GM23338 (cell line): ENCODE measurements around the gene MAPK1. TPM values are rescaled to one million over a fixed set of nuclear protein-coding genes. Genes with fewer than 3 reads are reported as not detected.
"Not testable (repeated sequence)": the region's sequence is repeated elsewhere in the genome, so short reads cannot be mapped to it uniquely, and the experiment has no call there.

ENCODE experiments used
- ATAC-seq: fragments of 200-7000 bp; cut with Tn5 transposase; 3 replicates; pipeline ENCODE4 v1.9.1; 2020
- DNase-seq: peaks from one replicate; pipeline ENCODE4 v3.0.0-alpha.2; 2015; ENCODE audit warnings: low spot score
- H2AFZ ChIP-seq: fragments of 200-600 bp; sonication (generic); 2 replicates; pipeline ENCODE4 v1.8.0; 2016; ENCODE audit warnings: antibody characterized with exemption, mild to moderate bottlenecking, moderate library complexity
- H3F3A ChIP-seq: fragments of 200-600 bp; sonication (generic); replicated peaks from 2 replicates; pipeline ENCODE4 v1.8.0; 2017; ENCODE audit warnings: antibody characterized with exemption, mixed run types, low read depth
- H3K27ac ChIP-seq: fragments of 200-600 bp; sonication (generic); 2 replicates; pipeline ENCODE4 v1.6.1; 2016; ENCODE audit warnings: low read depth
- H3K27me3 ChIP-seq: fragments of 200-600 bp; sonication (generic); 2 replicates; pipeline ENCODE4 v1.8.0; 2016; ENCODE audit warnings: mild to moderate bottlenecking, mixed run types, moderate library complexity; ENCODE audit not compliant: insufficient read depth
- H3K36me3 ChIP-seq: fragments of 200-600 bp; sonication (generic); 2 replicates; pipeline ENCODE4 v1.8.0; 2016; ENCODE audit warnings: mild to moderate bottlenecking; ENCODE audit not compliant: insufficient read depth
- H3K4me1 ChIP-seq: fragments of 200-600 bp; sonication (generic); 2 replicates; pipeline ENCODE4 v1.8.0; 2016; ENCODE audit warnings: mild to moderate bottlenecking, moderate library complexity; ENCODE audit not compliant: insufficient read depth
- H3K4me2 ChIP-seq: fragments of 200-600 bp; sonication (generic); 2 replicates; pipeline ENCODE4 v1.7.1; 2017; ENCODE audit warnings: mixed run types
- H3K4me3 ChIP-seq: fragments of 200-600 bp; sonication (generic); 2 replicates; pipeline ENCODE4 v1.6.1; 2016; ENCODE audit warnings: mixed run types
- H3K79me2 ChIP-seq: fragments of 200-600 bp; sonication (generic); replicated peaks from 2 replicates; pipeline ENCODE4 v1.8.0; 2017; ENCODE audit warnings: mild to moderate bottlenecking; ENCODE audit not compliant: insufficient read depth
- H3K9me2 ChIP-seq: fragments of 200-600 bp; sonication (generic); 2 replicates; pipeline ENCODE4 v1.8.0; 2017; ENCODE audit not compliant: insufficient read depth
- H4K20me1 ChIP-seq: fragments of 200-600 bp; sonication (generic); replicated peaks from 2 replicates; pipeline ENCODE4 v1.8.0; 2017; ENCODE audit warnings: mild to moderate bottlenecking; ENCODE audit not compliant: insufficient read depth
- H3K27ac Mint-ChIP-seq: 2 replicates; pipeline ENCODE4 v1.8.0; 2020; ENCODE audit warnings: inconsistent platforms, mild to moderate bottlenecking, moderate library complexity, mixed read lengths
- H3K27me3 Mint-ChIP-seq: 3 replicates; pipeline ENCODE4 v1.8.0; 2022; ENCODE audit warnings: low read depth, mild to moderate bottlenecking, moderate library complexity, mixed read lengths, inconsistent platforms; ENCODE audit not compliant: insufficient read depth, poor library complexity
- H3K36me3 Mint-ChIP-seq: 3 replicates; pipeline ENCODE4 v1.8.0; 2021; ENCODE audit warnings: low read depth, mild to moderate bottlenecking, inconsistent platforms, moderate library complexity, mixed read lengths
- H3K4me1 Mint-ChIP-seq: 3 replicates; pipeline ENCODE4 v1.8.0; 2020; ENCODE audit warnings: mild to moderate bottlenecking, inconsistent platforms, mixed read lengths
- H3K4me3 Mint-ChIP-seq: 3 replicates; pipeline ENCODE4 v1.8.0; 2021; ENCODE audit warnings: moderate library complexity, mild to moderate bottlenecking, inconsistent platforms, mixed read lengths
- H3K9me3 Mint-ChIP-seq: 3 replicates; pipeline ENCODE4 v1.8.0; 2020; ENCODE audit warnings: moderate library complexity, mild to moderate bottlenecking, inconsistent platforms, mixed read lengths
- CREB1 ChIP-seq: fragments of 250-450 bp; sonication (Bioruptor Pico); IDR thresholded peaks from 2 replicates; pipeline ENCODE4 v1.5.0; 2020; ENCODE audit warnings: low read depth, mild to moderate bottlenecking, moderate library complexity
- CTCF ChIP-seq, 2 experiments: fragments of 200-600 bp in 1 of 2; sonication (generic) in 1 of 2; conservative IDR thresholded peaks; 2 replicates each; pipeline versions ENCODE4 v1.5.1 to v1.6.1; 2016 to 2017; ENCODE audit warnings: antibody characterized with exemption in 2 of 2, low read depth in 2 of 2, mild to moderate bottlenecking in 2 of 2, moderate library complexity in 1 of 2
- ETS1 ChIP-seq: IDR thresholded peaks from 2 replicates; pipeline ENCODE4 v1.6.1; 2016; ENCODE audit warnings: antibody characterized with exemption
- EZH2 ChIP-seq: fragments of 200-600 bp; sonication (generic); IDR thresholded peaks from one replicate; pipeline ENCODE4 v1.8.0; 2017; ENCODE audit warnings: antibody characterized with exemption, mild to moderate bottlenecking, low read depth; ENCODE audit not compliant: unreplicated experiment
- POLR2AphosphoS5 ChIP-seq: IDR thresholded peaks from 2 replicates; pipeline ENCODE4 v1.6.1; 2016; ENCODE audit warnings: antibody characterized with exemption, low read depth
- REST ChIP-seq: IDR thresholded peaks from one replicate; pipeline ENCODE4 v1.6.1; 2018; ENCODE audit warnings: antibody characterized with exemption; ENCODE audit not compliant: unreplicated experiment
- STAT1 ChIP-seq: IDR thresholded peaks from one replicate; pipeline ENCODE4 v1.6.1; 2016; ENCODE audit warnings: antibody characterized with exemption; ENCODE audit not compliant: unreplicated experiment
- ZNF331 ChIP-seq: fragments of 250-450 bp; sonication (Bioruptor Pico); IDR thresholded peaks from 2 replicates; pipeline ENCODE4 v1.5.0; 2020; ENCODE audit warnings: low read depth, mild to moderate bottlenecking, moderate library complexity
- polyA plus RNA-seq: library from polyadenylated mRNA; unstranded; fragments of >200 nt; fragmentation: Nextera tagmentation; extraction: Ambion mirVana; gene quantifications from 2 replicates; pipeline ENCODE4 v1.2.1, GENCODE V29; 2016
- total RNA-seq: library from RNA; depleted of rRNA; stranded (reverse); fragments of >200 nt; shearing (Covaris generic); gene quantifications from 2 replicates; pipeline ENCODE4 v1.2.3, GENCODE V29; 2014
- TF ChIP-seq, protein P1 (sequence below): fragments of 250-450 bp; sonication (Bioruptor Pico); IDR thresholded peaks from 2 replicates; pipeline ENCODE4 v1.5.0; 2020; ENCODE audit warnings: mild to moderate bottlenecking, moderate library complexity

The MAPK1 gene
- total and polyA plus RNA-seq, 2 experiments from 2014 or later = 17.4 to 77.5 TPM

GRCh38 chr22:21905234-21905633, 37.8 kb upstream of the MAPK1 start:
- not testable (repeated sequence) for H3K27ac Mint-ChIP-seq, H3K9me2 ChIP-seq, ATAC-seq

DNA sequence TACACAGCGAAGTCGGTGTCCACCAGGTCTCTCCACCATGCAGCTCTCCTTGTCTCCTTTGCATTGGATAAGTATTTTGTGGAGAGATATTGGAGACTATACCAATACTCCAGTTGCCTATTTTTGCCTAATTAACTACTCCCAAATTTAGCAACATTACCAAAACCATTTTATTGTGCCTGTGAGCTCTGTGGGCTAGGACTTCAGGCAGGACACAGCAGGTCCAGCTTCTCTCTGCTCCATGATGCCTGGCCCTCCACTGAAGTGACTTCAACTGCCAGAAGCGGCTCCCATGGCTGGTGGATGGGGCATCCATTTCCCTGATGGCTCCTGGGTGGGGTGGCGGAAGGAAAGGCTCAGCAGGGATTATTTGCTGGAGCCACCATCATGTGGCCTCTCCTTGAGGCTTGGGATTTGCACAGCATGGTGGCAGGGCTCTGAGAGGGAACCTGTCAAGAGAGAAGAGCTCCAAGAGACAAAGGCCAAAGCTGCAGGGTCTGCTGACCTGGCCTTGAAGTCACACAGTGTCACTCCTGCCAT, 36.9 kb upstream of the MAPK1 start:
- TF ChIP-seq ETS1 (no peak), CTCF (conservative IDR thresholded peaks at IDR 0.05; ENCODE audit: low read depth in 2 of 2) (no peak), CREB1 (no peak), ZNF331 (CRISPR knock-in tag) (no peak), POLR2AphosphoS5 (no peak), EZH2 (no peak), STAT1 (no peak), REST (no peak)
- TF ChIP-seq, protein P1, sequence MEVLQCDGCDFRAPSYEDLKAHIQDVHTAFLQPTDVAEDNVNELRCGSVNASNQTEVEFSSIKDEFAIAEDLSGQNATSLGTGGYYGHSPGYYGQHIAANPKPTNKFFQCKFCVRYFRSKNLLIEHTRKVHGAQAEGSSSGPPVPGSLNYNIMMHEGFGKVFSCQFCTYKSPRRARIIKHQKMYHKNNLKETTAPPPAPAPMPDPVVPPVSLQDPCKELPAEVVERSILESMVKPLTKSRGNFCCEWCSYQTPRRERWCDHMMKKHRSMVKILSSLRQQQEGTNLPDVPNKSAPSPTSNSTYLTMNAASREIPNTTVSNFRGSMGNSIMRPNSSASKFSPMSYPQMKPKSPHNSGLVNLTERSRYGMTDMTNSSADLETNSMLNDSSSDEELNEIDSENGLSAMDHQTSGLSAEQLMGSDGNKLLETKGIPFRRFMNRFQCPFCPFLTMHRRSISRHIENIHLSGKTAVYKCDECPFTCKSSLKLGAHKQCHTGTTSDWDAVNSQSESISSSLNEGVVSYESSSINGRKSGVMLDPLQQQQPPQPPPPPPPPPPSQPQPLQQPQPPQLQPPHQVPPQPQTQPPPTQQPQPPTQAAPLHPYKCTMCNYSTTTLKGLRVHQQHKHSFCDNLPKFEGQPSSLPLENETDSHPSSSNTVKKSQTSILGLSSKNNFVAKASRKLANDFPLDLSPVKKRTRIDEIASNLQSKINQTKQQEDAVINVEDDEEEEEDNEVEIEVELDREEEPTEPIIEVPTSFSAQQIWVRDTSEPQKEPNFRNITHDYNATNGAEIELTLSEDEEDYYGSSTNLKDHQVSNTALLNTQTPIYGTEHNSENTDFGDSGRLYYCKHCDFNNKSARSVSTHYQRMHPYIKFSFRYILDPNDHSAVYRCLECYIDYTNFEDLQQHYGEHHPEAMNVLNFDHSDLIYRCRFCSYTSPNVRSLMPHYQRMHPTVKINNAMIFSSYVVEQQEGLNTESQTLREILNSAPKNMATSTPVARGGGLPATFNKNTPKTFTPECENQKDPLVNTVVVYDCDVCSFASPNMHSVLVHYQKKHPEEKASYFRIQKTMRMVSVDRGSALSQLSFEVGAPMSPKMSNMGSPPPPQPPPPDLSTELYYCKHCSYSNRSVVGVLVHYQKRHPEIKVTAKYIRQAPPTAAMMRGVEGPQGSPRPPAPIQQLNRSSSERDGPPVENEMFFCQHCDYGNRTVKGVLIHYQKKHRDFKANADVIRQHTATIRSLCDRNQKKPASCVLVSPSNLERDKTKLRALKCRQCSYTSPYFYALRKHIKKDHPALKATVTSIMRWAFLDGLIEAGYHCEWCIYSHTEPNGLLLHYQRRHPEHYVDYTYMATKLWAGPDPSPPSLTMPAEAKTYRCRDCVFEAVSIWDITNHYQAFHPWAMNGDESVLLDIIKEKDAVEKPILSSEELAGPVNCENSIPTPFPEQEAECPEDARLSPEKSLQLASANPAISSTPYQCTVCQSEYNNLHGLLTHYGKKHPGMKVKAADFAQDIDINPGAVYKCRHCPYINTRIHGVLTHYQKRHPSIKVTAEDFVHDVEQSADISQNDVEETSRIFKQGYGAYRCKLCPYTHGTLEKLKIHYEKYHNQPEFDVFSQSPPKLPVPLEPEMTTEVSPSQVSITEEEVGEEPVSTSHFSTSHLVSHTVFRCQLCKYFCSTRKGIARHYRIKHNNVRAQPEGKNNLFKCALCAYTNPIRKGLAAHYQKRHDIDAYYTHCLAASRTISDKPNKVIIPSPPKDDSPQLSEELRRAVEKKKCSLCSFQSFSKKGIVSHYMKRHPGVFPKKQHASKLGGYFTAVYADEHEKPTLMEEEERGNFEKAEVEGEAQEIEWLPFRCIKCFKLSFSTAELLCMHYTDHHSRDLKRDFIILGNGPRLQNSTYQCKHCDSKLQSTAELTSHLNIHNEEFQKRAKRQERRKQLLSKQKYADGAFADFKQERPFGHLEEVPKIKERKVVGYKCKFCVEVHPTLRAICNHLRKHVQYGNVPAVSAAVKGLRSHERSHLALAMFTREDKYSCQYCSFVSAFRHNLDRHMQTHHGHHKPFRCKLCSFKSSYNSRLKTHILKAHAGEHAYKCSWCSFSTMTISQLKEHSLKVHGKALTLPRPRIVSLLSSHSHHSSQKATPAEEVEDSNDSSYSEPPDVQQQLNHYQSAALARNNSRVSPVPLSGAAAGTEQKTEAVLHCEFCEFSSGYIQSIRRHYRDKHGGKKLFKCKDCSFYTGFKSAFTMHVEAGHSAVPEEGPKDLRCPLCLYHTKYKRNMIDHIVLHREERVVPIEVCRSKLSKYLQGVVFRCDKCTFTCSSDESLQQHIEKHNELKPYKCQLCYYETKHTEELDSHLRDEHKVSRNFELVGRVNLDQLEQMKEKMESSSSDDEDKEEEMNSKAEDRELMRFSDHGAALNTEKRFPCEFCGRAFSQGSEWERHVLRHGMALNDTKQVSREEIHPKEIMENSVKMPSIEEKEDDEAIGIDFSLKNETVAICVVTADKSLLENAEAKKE = no peak
- no peak overlapping the region for H3K27ac Mint-ChIP-seq
- Histone ChIP-seq H4K20me1 (no peaks in the 10 kb centered on the region), H2AFZ (no peak overlapping the region), H3K4me2 (no peak overlapping the region), H3K9me2 (no peaks in the 10 kb centered on the region), H3K27ac (no peak overlapping the region), H3K79me2 (no peaks in the 10 kb centered on the region), H3K27me3 (no peaks in the 10 kb centered on the region), H3K4me1 (no peaks in the 10 kb centered on the region), H3F3A (no peaks in the 10 kb centered on the region), H3K36me3 (no peaks in the 10 kb centered on the region), H3K4me3 (no peak overlapping the region)
- no peak overlapping the region for H3K4me3 Mint-ChIP-seq
- H3K9me3 Mint-ChIP-seq = no peaks in the 10 kb centered on the region
- no peak for ATAC-seq
- no peaks in the 10 kb centered on the region for H3K4me1 Mint-ChIP-seq
- H3K27me3 Mint-ChIP-seq = peaks cover 9% of the 10 kb centered on the region
- H3K36me3 Mint-ChIP-seq = no peaks in the 10 kb centered on the region
- no peak for DNase-seq

More at GRCh38 chr22:21905234-21905633, 37.8 kb upstream of the MAPK1 start:
- DNase-seq, H4K20me1 ChIP-seq, H3K9me3 Mint-ChIP-seq, H3F3A ChIP-seq, H3K79me2 ChIP-seq, H3K4me3 ChIP-seq, H3K36me3 Mint-ChIP-seq, H3K27ac ChIP-seq, H3K4me1 ChIP-seq, H3K4me3 Mint-ChIP-seq, H2AFZ ChIP-seq, H3K4me1 Mint-ChIP-seq, H3K36me3 ChIP-seq, H3K27me3 ChIP-seq, H3K4me2 ChIP-seq: not testable (repeated sequence)
- H3K27me3 Mint-ChIP-seq = peaks cover 12% of the 10 kb centered on the region
